ENCODE measurements around the gene AADACL4. TPM values are rescaled to one million over a fixed set of nuclear protein-coding genes. Genes with fewer than 3 reads are reported as not detected.

Gene AADACL4
- total and polyA plus RNA-seq, 9 of the 15 experiments (the other 6 are each of a cell fraction or from before 2014, with no cell fraction given), result not detected

GRCh38 chr1:12669529-12670068 is 25.7 kb downstream of the AADACL4 start:
- Histone ChIP-seq H4K20me1 (replicated peaks; ENCODE audit: control insufficient read depth, insufficient read depth, low read length) (no peaks in the 10 kb centered on the region), H3K27me3 (ENCODE audit: control insufficient read depth in 2 of 2, insufficient read depth in 2 of 2, low read length in 2 of 2) (peaks cover 7% of the 10 kb centered on the region in 2 experiments; a peak in 3 of 5 replicates), H2AFZ (ENCODE audit: low read depth, low read length) (no peak overlapping the region), H3K36me3 (ENCODE audit: control insufficient read depth, insufficient read depth, low read length) (no peaks in the 10 kb centered on the region), H3K9me3 (replicated peaks; ENCODE audit: control insufficient read depth, insufficient read depth, low read depth, low read length) (no peaks in the 10 kb centered on the region), H3K4me2 (ENCODE audit: insufficient read depth, low read length) (no peak overlapping the region), H3K27ac (ENCODE audit: extremely low read depth, low read depth, low read length) (no peak overlapping the region), H3K9me1 (ENCODE audit: control insufficient read depth, insufficient read depth, low read length) (no peaks in the 10 kb centered on the region), H3K79me2 (ENCODE audit: control insufficient read depth, insufficient read depth, low read length) (no peaks in the 10 kb centered on the region), H3K4me3 (no peak overlapping the region), H3K4me1 (replicated peaks in 1 of 2; ENCODE audit: control insufficient read depth in 2 of 2, insufficient read depth in 2 of 2, low read length in 2 of 2) (no peaks in the 10 kb centered on the region), H3K9ac (ENCODE audit: insufficient read depth in 1 of 2, low read depth in 2 of 2, low read length in 2 of 2) (no peak overlapping the region)
- FAIRE-seq (no peak), ATAC-seq (no peak), DNase-seq (ENCODE audit: extremely low read depth in 1 of 4, low spot score in 3 of 4) (no peak)
- in situ Hi-C loops (cut with MboI) (no loop called here), intact Hi-C loops (cut with micrococcal nuclease) (loop anchor here (10.0 kb wide), 1 partner anchor 105 kb away; the partner anchor contains the start of gene PRAMEF12)
- TF ChIP-seq ZNF76 (CRISPR knock-in tag; IDR thresholded peaks at IDR 0.05; ENCODE audit: borderline replicate concordance), result no peak
- no peak for TF ChIP-seq HMBOX1 (IDR thresholded peaks at IDR 0.05)
- no peak for TF ChIP-seq TARDBP (IDR thresholded peaks at IDR 0.05)
- no peak for TF ChIP-seq ZNF589 (CRISPR knock-in tag; IDR thresholded peaks at IDR 0.05; ENCODE audit: low read depth)
- no peak for TF ChIP-seq SIN3A (IDR thresholded peaks at IDR 0.05; ENCODE audit: borderline replicate concordance in 2 of 2, control insufficient read depth in 1 of 2, low read depth in 2 of 2, low read length in 2 of 2)
- TF ChIP-seq RBM15 (IDR thresholded peaks at IDR 0.05; ENCODE audit: insufficient read depth, low read length), result no peak
- TF ChIP-seq HINFP (tag; conservative IDR thresholded peaks at IDR 0.05; ENCODE audit: low read depth), result no peak
- TF ChIP-seq SRSF7 (optimal IDR thresholded peaks at IDR 0.05; ENCODE audit: low read depth, low read length), result no peak
- TF ChIP-seq RHOXF2B (CRISPR knock-in tag; conservative IDR thresholded peaks at IDR 0.05), result no peak
- no peak for TF ChIP-seq PPARD (CRISPR knock-in tag; IDR thresholded peaks at IDR 0.05)
- TF ChIP-seq ARID1B (IDR thresholded peaks at IDR 0.05), result no peak
- no peak for TF ChIP-seq RFX1 (IDR thresholded peaks at IDR 0.05)
- TF ChIP-seq PML (IDR thresholded peaks at IDR 0.05; ENCODE audit: low read length), result no peak
- TF ChIP-seq E2F4 (CRISPR knock-in tag; IDR thresholded peaks at IDR 0.05; ENCODE audit: low read depth), result no peak
- TF ChIP-seq ARHGAP35 (IDR thresholded peaks at IDR 0.05; ENCODE audit: partially characterized antibody), result no peak
- no peak for TF ChIP-seq SREBF2 (CRISPR knock-in tag; IDR thresholded peaks at IDR 0.05)
- TF ChIP-seq ZNF212 (CRISPR knock-in tag; IDR thresholded peaks at IDR 0.05), result no peak
- ChIA-PET CTCF (ENCODE audit: low intra/inter-chr PET ratio) (no interaction called here), POLR2A (interaction anchor here (0.6 to 1.2 kb wide), 2 partner anchors 13 to 236 kb away, joined by 3 read pairs; no protein-coding TSS in a partner anchor)
- BruUV-seq (replicated peaks), result no TSS peak
- 0% methylated on average over 3 of the region's 3 CpGs for WGBS (ENCODE audit: insufficient coverage, low coverage, missing lambda C conversion rate)

Measured in K562 (cell line).